GM21423 (cell line): ENCODE data around the gene SMAP1.
"Not testable (repeated sequence)": the region's sequence is repeated elsewhere in the genome, so short reads cannot be mapped to it uniquely, and the experiment has no call there.

Experiments
- ATAC-seq: cut with Tn5 transposase; IDR thresholded peaks from one replicate; pipeline ENCODE4 v1.9.1; 2021; ENCODE audit warnings: mild to moderate bottlenecking, moderate library complexity; ENCODE audit not compliant: unreplicated experiment

SMAP1 gene

GRCh38 chr6:70738028-70738427 is 70.3 kb downstream of the SMAP1 start:
- no peak for ATAC-seq

GRCh38 chr6:70739534-70739933 is 71.9 kb downstream of the SMAP1 start:
- no peak for ATAC-seq

- not testable (repeated sequence) for ATAC-seq
Observed at GRCh38 chr6:70740746-70741145, 73.1 kb downstream of the SMAP1 start.

- ATAC-seq: not testable (repeated sequence)
Observed at GRCh38 chr6:70742462-70742861, 74.8 kb downstream of the SMAP1 start.

GRCh38 chr6:70753870-70754380 is 86.2 kb downstream of the SMAP1 start:
- ATAC-seq: no peak

- ATAC-seq: no peak
Observed at GRCh38 chr6:70758883-70759282, 91.2 kb downstream of the SMAP1 start.

GRCh38 chr6:70763754-70764510 is 96.2 kb downstream of the SMAP1 start:
- no peak for ATAC-seq

GRCh38 chr6:70764706-70765105 is 97.0 kb downstream of the SMAP1 start:
- ATAC-seq: no peak

- not testable (repeated sequence) for ATAC-seq
Observed at GRCh38 chr6:70771351-70771750, 103.7 kb downstream of the SMAP1 start.

GRCh38 chr6:70779934-70780333 is 112.3 kb downstream of the SMAP1 start:
- ATAC-seq: no peak

GRCh38 chr6:70790483-70791224 is 123.0 kb downstream of the SMAP1 start:
- ATAC-seq: no peak

- ATAC-seq: peak; percentile 98
Observed at GRCh38 chr6:70797625-70798024, 129.9 kb downstream of the SMAP1 start.

GRCh38 chr6:70806086-70806485 is 138.4 kb downstream of the SMAP1 start:
- ATAC-seq: no peak

- no peak for ATAC-seq
Observed at GRCh38 chr6:70811788-70812187, 144.1 kb downstream of the SMAP1 start.

GRCh38 chr6:70813885-70814284 is 146.2 kb downstream of the SMAP1 start:
- ATAC-seq: no peak

GRCh38 chr6:70819646-70820045 is 152.0 kb downstream of the SMAP1 start:
- ATAC-seq: no peak

- no peak for ATAC-seq
Observed at GRCh38 chr6:70820778-70821177, 153.1 kb downstream of the SMAP1 start.

GRCh38 chr6:70821751-70822150 is 154.1 kb downstream of the SMAP1 start:
- ATAC-seq: no peak

- ATAC-seq: peak; percentile 79
Observed at GRCh38 chr6:70823651-70824050, 156.0 kb downstream of the SMAP1 start.

- no peak for ATAC-seq
Observed at GRCh38 chr6:70831427-70831826, 163.7 kb downstream of the SMAP1 start.

- ATAC-seq: no peak
Observed at GRCh38 chr6:70834520-70834919, 166.8 kb downstream of the SMAP1 start.

GRCh38 chr6:70838907-70839285 is 171.2 kb downstream of the SMAP1 start:
- ATAC-seq: no peak
